Measurements from ENCODE around the gene LAMA2.

Gene LAMA2

DNA sequence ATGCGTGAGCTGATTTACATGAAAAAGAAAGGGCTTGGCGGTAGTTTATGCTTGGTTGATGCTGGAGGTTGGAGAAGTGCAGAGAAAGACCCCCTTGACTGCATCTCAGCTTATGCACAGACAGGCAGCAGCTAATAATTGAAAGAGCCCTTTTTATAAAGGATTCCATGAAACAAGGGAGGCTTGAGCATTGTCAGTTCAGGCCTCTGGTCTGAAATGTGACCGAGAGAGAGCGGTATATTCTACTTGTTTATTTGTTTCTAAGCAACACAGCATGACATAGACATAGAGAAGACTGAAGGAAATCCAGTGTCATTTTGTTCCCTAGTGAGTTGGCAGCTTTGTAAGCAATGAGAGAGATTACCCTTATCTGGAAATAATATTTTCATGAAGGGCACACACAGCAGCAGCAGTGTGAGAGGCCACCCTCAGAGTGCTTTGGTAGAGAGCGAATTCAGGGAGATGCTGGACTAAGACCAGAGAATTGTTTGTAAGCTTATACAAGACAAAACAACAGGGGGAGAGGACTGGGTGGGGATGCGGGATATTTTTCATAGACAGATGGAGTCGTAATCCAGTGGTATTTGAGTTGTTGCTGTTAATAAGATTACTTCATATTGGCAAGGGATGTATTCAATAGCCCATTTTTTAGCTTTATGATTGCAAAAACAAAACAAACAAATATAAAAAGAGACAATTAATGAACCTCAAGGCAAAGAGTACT is 34.6 kb upstream of the LAMA2 start:
- no peak for TF ChIP-seq CTCF (IDR thresholded peaks at IDR 0.05; ENCODE audit: low read length, missing control alignments)
- no peak overlapping the region for H3K4me3 ChIP-seq (replicated peaks; ENCODE audit: low read depth, low read length)
- peak; percentile 9 for DNase-seq (ENCODE audit: low read depth)

DNA sequence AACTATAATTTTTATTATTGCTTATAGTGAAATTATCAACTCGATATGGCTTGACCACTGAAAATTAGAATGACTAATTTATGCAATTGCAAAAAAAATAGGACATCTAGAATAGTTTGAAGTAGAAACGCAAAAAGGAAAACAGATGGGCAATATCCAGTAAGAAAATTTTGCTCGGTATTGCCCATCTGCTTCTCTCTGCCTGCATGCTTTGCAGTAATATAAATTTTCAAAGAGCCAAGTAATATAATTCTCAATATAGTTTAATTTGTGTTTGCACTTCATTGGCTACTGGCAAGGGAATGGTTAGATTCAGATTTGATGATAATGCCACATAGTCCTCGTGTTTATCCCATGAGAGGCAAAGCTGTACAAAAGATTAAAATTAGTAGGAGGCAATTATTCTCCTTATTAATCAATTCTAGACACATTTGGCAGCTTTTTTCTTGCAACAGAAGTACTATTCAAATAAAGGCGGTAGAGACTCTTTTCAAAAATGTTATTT is 27.3 kb upstream of the LAMA2 start:
- no peak for TF ChIP-seq CTCF (IDR thresholded peaks at IDR 0.05; ENCODE audit: low read length, missing control alignments)
- DNase-seq (ENCODE audit: low read depth), result no peak

GRCh38 chr6:128857806-128858205 is 25.1 kb upstream of the LAMA2 start:
- no peak for TF ChIP-seq CTCF (IDR thresholded peaks at IDR 0.05; ENCODE audit: low read length, missing control alignments)
- no peak for DNase-seq (ENCODE audit: low read depth)
- H3K4me3 ChIP-seq (replicated peaks; ENCODE audit: low read depth, low read length), result no peak overlapping the region

More for the DNA sequence above, 27.3 kb upstream of the LAMA2 start:
- H3K4me3 ChIP-seq (replicated peaks; ENCODE audit: low read depth, low read length), result no peak overlapping the region

DNA sequence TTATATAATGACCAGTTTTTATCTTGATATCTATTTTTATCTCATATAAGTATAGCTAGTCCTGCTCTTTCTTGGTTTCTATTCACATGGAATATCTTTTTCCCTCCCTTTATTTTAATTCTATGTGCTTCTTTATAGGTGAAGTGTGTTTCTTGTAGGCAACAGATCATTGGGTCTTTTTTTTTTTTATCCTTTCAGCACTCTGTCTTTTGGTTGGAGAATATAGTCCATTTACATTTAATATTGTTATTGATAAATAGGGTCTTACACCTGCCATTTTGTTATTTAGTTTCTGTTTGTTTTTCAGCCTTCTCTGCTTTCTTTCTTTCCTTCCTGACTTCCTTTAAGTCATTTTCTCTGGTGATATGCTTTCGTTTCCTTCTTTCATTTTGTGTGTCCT is 22.2 kb upstream of the LAMA2 start:
- DNase-seq (ENCODE audit: low read depth), result no peak
- no peak overlapping the region for H3K4me3 ChIP-seq (replicated peaks; ENCODE audit: low read depth, low read length)
- no peak for TF ChIP-seq CTCF (IDR thresholded peaks at IDR 0.05; ENCODE audit: low read length, missing control alignments)

- no peak for DNase-seq (ENCODE audit: low read depth)
- no peak for TF ChIP-seq CTCF (IDR thresholded peaks at IDR 0.05; ENCODE audit: low read length, missing control alignments)
- H3K4me3 ChIP-seq (replicated peaks; ENCODE audit: low read depth, low read length), result no peak overlapping the region
These were observed 19.0 kb upstream of the LAMA2 start for GRCh38 chr6:128863983-128864382.

DNA sequence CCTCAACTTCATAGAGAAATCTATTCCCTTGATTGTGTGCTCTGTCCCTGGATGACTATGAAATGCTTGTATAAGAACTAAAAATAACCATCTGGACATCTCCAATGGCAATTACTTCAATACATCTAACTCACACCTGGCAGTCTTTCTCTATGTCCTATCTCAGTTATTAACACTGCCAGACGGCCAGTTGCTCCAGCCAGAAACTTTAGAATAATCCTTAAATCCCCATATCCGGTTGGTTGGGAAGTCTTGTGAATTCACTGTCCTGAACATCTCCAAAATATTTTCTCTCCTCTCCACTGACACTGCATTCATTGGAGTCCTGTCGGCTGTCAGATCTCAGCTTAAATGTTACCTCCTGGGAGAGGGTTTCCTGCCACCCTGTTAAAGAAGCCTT is 12.2 kb upstream of the LAMA2 start:
- no peak overlapping the region for H3K4me3 ChIP-seq (replicated peaks; ENCODE audit: low read depth, low read length)
- no peak for DNase-seq (ENCODE audit: low read depth)
- no peak for TF ChIP-seq CTCF (IDR thresholded peaks at IDR 0.05; ENCODE audit: low read length, missing control alignments)

GRCh38 chr6:128874863-128875262 is 8.1 kb upstream of the LAMA2 start:
- no peak for TF ChIP-seq CTCF (IDR thresholded peaks at IDR 0.05; ENCODE audit: low read length, missing control alignments)
- DNase-seq (ENCODE audit: low read depth), result no peak
- H3K4me3 ChIP-seq (replicated peaks; ENCODE audit: low read depth, low read length), result no peak overlapping the region

Measured in fibroblast of pulmonary artery (primary cell).